Adrenal gland (tissue), 12 donors: ENCODE measurements around the gene TENM4. TPM values are rescaled to one million over a fixed set of nuclear protein-coding genes. Genes with fewer than 3 reads are reported as not detected.

Experiments
- DNase-seq, 7 donors: peaks; one replicate each; pipeline ENCODE4 v3.0.0-alpha.2; 2019 to 2020
- H3K27ac ChIP-seq, 5 donors: fragments of 200-600 bp; sonication (generic) in 4 of 5; 1 replicate in 3 of 5; 2 replicates in 2 of 5; pipeline versions ENCODE4 v1.5.1 to v1.8.0; 2016 to 2020; ENCODE audit warnings: mild to moderate bottlenecking in 1 of 5
- H3K27me3 ChIP-seq: fragments of 200-600 bp; 2 replicates; pipeline ENCODE4 v1.8.0; 2021
- H3K36me3 ChIP-seq, 2 donors: fragments of 200-600 bp; replicated peaks in 1 of 2; 1 replicate in 1 of 2; 2 replicates in 1 of 2; pipeline versions ENCODE4 v1.5.1 to v1.8.0; 2018 to 2022
- H3K4me1 ChIP-seq, 2 donors: fragments of 200-600 bp; replicated peaks in 1 of 2; 1 replicate in 1 of 2; 2 replicates in 1 of 2; pipeline versions ENCODE4 v1.5.1 to v1.8.0; 2018 to 2021
- H3K4me3 ChIP-seq, 4 donors: fragments of 200-600 bp; sonication (generic) in 3 of 4; one replicate each; pipeline ENCODE4 v1.5.1; 2016 to 2018
- H3K9me3 ChIP-seq, 3 donors: fragments of 200-600 bp; sonication (generic) in 1 of 3; replicated peaks in 1 of 3; 1 replicate in 2 of 3; 2 replicates in 1 of 3; pipeline versions ENCODE4 v1.5.1 to v1.8.0; 2016 to 2021
- CTCF ChIP-seq, 6 experiments: fragments of 450-650 bp in 4 of 6; fragments of 200-600 bp in 2 of 6; sonication (generic) in 1 of 6; IDR thresholded peaks; 1 replicate in 5 of 6; 2 replicates in 1 of 6; pipeline versions ENCODE4 v1.5.1 to v1.8.0; 2016 to 2021; ENCODE audit warnings: antibody characterized with exemption in 6 of 6, mild to moderate bottlenecking in 2 of 6, moderate library complexity in 1 of 6
- POLR2A ChIP-seq, 2 donors: fragments of 450-650 bp; IDR thresholded peaks; one replicate each; pipeline ENCODE4 v1.6.1; 2017; ENCODE audit warnings: antibody characterized with exemption in 2 of 2, mild to moderate bottlenecking in 2 of 2, moderate library complexity in 1 of 2
- WGBS, 4 donors: extraction: QIAGEN DNeasy Blood & Tissue Kit in 2 of 4; methylation state at CpG; one replicate each; pipeline versions ENCODE4 v1.1.5 to v1.1.7; 2013 to 2017; 5-methylcytosine and 5-hydroxymethylcytosine counted together
- intact Hi-C, 2 donors: fragments of 100-400 bp; cut with DNase I; formaldehyde crosslinking; loops; one replicate each; pipeline versions ENCODE4 v1.14.1 to v1.15.0; 2022 to 2023
- polyA plus RNA-seq, 3 donors: library from polyadenylated mRNA; stranded (reverse); fragments of 200-250 nt in 2 of 3; fragments of 350-450 nt in 1 of 3; fragmentation: Illumina TruSeq in 1 of 3; extraction: RNeasy Lipid Tissue Mini Kit (QIAGEN cat#74804) in 1 of 3; gene quantifications; one replicate each; pipeline ENCODE4 v1.2.3, GENCODE V29; 2013 to 2014
- total RNA-seq, 9 donors: library from RNA; depleted of rRNA in 4 of 9; stranded (reverse); fragments of >200 nt in 4 of 9; fragments of 120-200 nt in 1 of 9; fragmentation: NEBNext Ultra II Directional in 1 of 9; extraction: Animal tissue kit (Norgen Biotek cat#: 25700) in 1 of 9; gene quantifications; one replicate each; pipeline versions ENCODE4 v1.1.0 to v1.2.4, GENCODE V29; 2013 to 2023
- donor health status: healthy with polysubstance abuse.
- donor health status: Bipolar disorder and iron deficiency.
- donor health status: DM: yes; HTN: yes; CAD: no.
- donor health status: DM: no; HTN: no; CAD: no.
- donor health status: DM: no; HTN: no; CAD: no.
- donor health status: DM: yes; HTN: yes; CAD: no.

Gene TENM4
- total and polyA plus RNA-seq, 12 donors = 0.74 to 24.9 (median 6.7) TPM

DNA sequence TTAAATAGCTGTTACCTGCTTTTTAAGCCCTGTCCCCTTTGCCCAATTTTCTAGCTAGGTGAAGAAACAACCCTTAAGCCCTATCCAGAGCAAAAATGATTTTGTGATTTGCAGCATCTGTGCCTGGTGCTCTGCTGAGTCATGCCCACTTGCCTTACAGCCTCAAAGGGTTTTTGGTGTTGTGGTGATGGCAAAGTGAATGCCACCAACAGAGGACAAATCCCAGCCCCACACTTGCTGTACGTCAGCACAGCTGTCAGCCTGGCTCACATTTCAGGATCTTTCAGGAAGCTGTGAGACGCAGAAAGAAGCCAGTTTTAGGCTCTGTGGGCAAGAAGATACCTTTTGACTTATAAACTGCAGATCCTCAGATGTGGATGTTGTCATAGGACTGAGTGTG, 401.7 kb downstream of the TENM4 start:
- intact Hi-C loops = no loop called here
- H3K4me3 ChIP-seq = no peak overlapping the region
- H3K9me3 ChIP-seq = no peaks in the 10 kb centered on the region
- no peaks in the 10 kb centered on the region for H3K36me3 ChIP-seq
- H3K4me1 ChIP-seq = no peaks in the 10 kb centered on the region
- H3K27ac ChIP-seq = no peak overlapping the region
- 64 to 100% (median 88%) methylated on average over 1 to 2 of the region's 2 CpGs for WGBS, 4 donors
- DNase-seq = no peak
- H3K27me3 ChIP-seq = no peaks in the 10 kb centered on the region
- TF ChIP-seq CTCF (IDR thresholded peaks at IDR 0.05) (no peak), POLR2A (IDR thresholded peaks at IDR 0.05) (no peak)

- TF ChIP-seq POLR2A (IDR thresholded peaks at IDR 0.05) = no peak
- no peak for TF ChIP-seq CTCF (IDR thresholded peaks at IDR 0.05)
- WGBS, 4 donors = 62 to 96% (median 64%) methylated on average over 3 of the region's 3 CpGs
- intact Hi-C loops = no loop called here
These were observed 404.9 kb downstream of the TENM4 start for GRCh38 chr11:79035881-79036280.

GRCh38 chr11:79033833-79034232, 407.0 kb downstream of the TENM4 start:
- Histone ChIP-seq H3K4me1 (no peaks in the 10 kb centered on the region), H3K27ac (no peak overlapping the region), H3K4me3 (no peak overlapping the region), H3K27me3 (no peaks in the 10 kb centered on the region), H3K36me3 (no peaks in the 10 kb centered on the region), H3K9me3 (no peaks in the 10 kb centered on the region)
- intact Hi-C loops = no loop called here
- 86 to 89% (median 87%) methylated on average over 4 of the region's 4 CpGs for WGBS, 4 donors
- no peak for TF ChIP-seq POLR2A (IDR thresholded peaks at IDR 0.05)
- no peak for TF ChIP-seq CTCF (IDR thresholded peaks at IDR 0.05)
- no peak for DNase-seq

More at GRCh38 chr11:79035881-79036280, 404.9 kb downstream of the TENM4 start:
- Histone ChIP-seq H3K36me3 (no peaks in the 10 kb centered on the region), H3K4me3 (no peak overlapping the region), H3K9me3 (no peaks in the 10 kb centered on the region), H3K27ac (no peak overlapping the region), H3K4me1 (no peaks in the 10 kb centered on the region), H3K27me3 (no peaks in the 10 kb centered on the region)
- no peak for DNase-seq

- Histone ChIP-seq H3K27ac (no peak overlapping the region), H3K27me3 (no peaks in the 10 kb centered on the region), H3K36me3 (no peaks in the 10 kb centered on the region), H3K4me1 (no peaks in the 10 kb centered on the region), H3K9me3 (no peaks in the 10 kb centered on the region), H3K4me3 (no peak overlapping the region)
- no peak for DNase-seq
- TF ChIP-seq POLR2A (IDR thresholded peaks at IDR 0.05) (no peak), CTCF (IDR thresholded peaks at IDR 0.05) (no peak)
- intact Hi-C loops = no loop called here
- WGBS, 4 donors = 43 to 72% (median 52%) methylated on average over 8 to 9 of the region's 9 CpGs
These were observed 410.4 kb downstream of the TENM4 start for GRCh38 chr11:79030448-79030847.
